Keratinocyte (primary cell): Measurements from ENCODE around the gene PTPN23. TPM values are rescaled to one million over a fixed set of nuclear protein-coding genes. Genes with fewer than 3 reads are reported as not detected.

Source experiments
- DNase-seq: peaks from one replicate; pipeline ENCODE4 v3.0.0-alpha.2; 2011; ENCODE audit warnings: low read depth, missing footprints, low spot score
- FAIRE-seq: peaks from 2 replicates; lab custom pipeline; 2011; peaks lifted over from hg19 to GRCh38; lab: Jason Lieb, UNC
- H2AFZ ChIP-seq: 2 replicates; pipeline ENCODE4 v1.6.0; 2012; ENCODE audit warnings: low read length, control low read depth, inconsistent platforms; ENCODE audit not compliant: control insufficient read depth
- H3K27ac ChIP-seq: 2 replicates; pipeline ENCODE4 v1.5.1; 2011; ENCODE audit warnings: low read length; ENCODE audit not compliant: control insufficient read depth, insufficient read depth
- H3K27me3 ChIP-seq: 3 replicates; pipeline ENCODE4 v1.6.0; 2011; ENCODE audit warnings: low read length; ENCODE audit not compliant: control insufficient read depth, insufficient read depth; ENCODE audit errors: extremely low read depth
- H3K36me3 ChIP-seq, 2 experiments: 2 replicates in 1 of 2; 3 replicates in 1 of 2; pipeline ENCODE4 v1.5.1; 2011; ENCODE audit warnings: low read length in 2 of 2, mild to moderate bottlenecking in 1 of 2; ENCODE audit not compliant: control insufficient read depth in 2 of 2, insufficient read depth in 2 of 2; ENCODE audit errors: extremely low read depth in 1 of 2
- H3K4me1 ChIP-seq: 3 replicates; pipeline ENCODE4 v1.5.1; 2011; ENCODE audit warnings: low read length; ENCODE audit not compliant: control insufficient read depth, insufficient read depth; ENCODE audit errors: extremely low read depth
- H3K4me2 ChIP-seq: 3 replicates; pipeline ENCODE4 v1.6.0; 2011; ENCODE audit warnings: low read depth, low read length; ENCODE audit not compliant: control insufficient read depth, insufficient read depth; ENCODE audit errors: extremely low read depth
- H3K4me3 ChIP-seq, 3 experiments: fragments of 200-600 bp in 1 of 3; sonication (generic) in 1 of 3; 2 replicates in 2 of 3; 3 replicates in 1 of 3; pipeline ENCODE4 v1.5.1; 2011 to 2016; ENCODE audit warnings: low read length in 3 of 3, mild to moderate bottlenecking in 3 of 3, control low read depth in 2 of 3, inconsistent platforms in 1 of 3, low read depth in 1 of 3, mixed read lengths in 1 of 3, mixed run types in 1 of 3, moderate library complexity in 1 of 3; ENCODE audit not compliant: control insufficient read depth in 2 of 3, insufficient read depth in 2 of 3; ENCODE audit errors: extremely low read depth in 1 of 3
- H3K79me2 ChIP-seq: 2 replicates; pipeline ENCODE4 v1.6.0; 2012; ENCODE audit warnings: low read length; ENCODE audit not compliant: control insufficient read depth, insufficient read depth
- H3K9ac ChIP-seq: 3 replicates; pipeline ENCODE4 v1.6.0; 2011; ENCODE audit warnings: low read length; ENCODE audit not compliant: control insufficient read depth, insufficient read depth; ENCODE audit errors: extremely low read depth
- H3K9me1 ChIP-seq: 3 replicates; pipeline ENCODE4 v1.6.0; 2011; ENCODE audit warnings: low read length; ENCODE audit not compliant: control insufficient read depth, insufficient read depth; ENCODE audit errors: extremely low read depth
- H3K9me3 ChIP-seq: 2 replicates; pipeline ENCODE4 v1.5.1; 2012; ENCODE audit warnings: low read depth, low read length; ENCODE audit not compliant: control insufficient read depth
- H4K20me1 ChIP-seq: 3 replicates; pipeline ENCODE4 v1.6.0; 2011; ENCODE audit warnings: low read length; ENCODE audit not compliant: control insufficient read depth, insufficient read depth; ENCODE audit errors: extremely low read depth
- EZH2 ChIP-seq: IDR thresholded peaks from one replicate; pipeline ENCODE4 v1.6.1; 2012; ENCODE audit warnings: inconsistent platforms, mild to moderate bottlenecking, low read length, moderate library complexity
- dilution Hi-C: fragments of 300-500 bp; cut with MboI; formaldehyde crosslinking; loops from one replicate; pipeline ENCODE4 v1.7.0; 2020; ENCODE audit warnings: low sequenced_read_pairs; ENCODE audit not compliant: extremely low pct_ligation_motif_present
- polyA plus RNA-seq, 5 experiments: library from polyadenylated mRNA; depleted of rRNA in 3 of 5; stranded (reverse) in 3 of 5; stranded (forward) in 1 of 5; unstranded in 1 of 5; fragments of >200 nt; gene quantifications; 1 replicate in 1 of 5; 2 replicates in 3 of 5; 3 replicates in 1 of 5; pipeline versions ENCODE4 v1.2.1 to v1.2.3, GENCODE V29; 2011 to 2012; ENCODE audit warnings: missing spikeins in 2 of 5, low read depth in 1 of 5, low replicate concordance in 1 of 5
- TF ChIP-seq, protein P1 (sequence below), 3 experiments: IDR thresholded peaks in 1 of 3; conservative IDR thresholded peaks in 1 of 3; optimal IDR thresholded peaks in 1 of 3; 2 replicates in 2 of 3; 3 replicates in 1 of 3; pipeline versions ENCODE3 to v1.5.1; 2011; ENCODE audit warnings: low read length in 3 of 3, mild to moderate bottlenecking in 3 of 3, moderate library complexity in 2 of 3, control low read depth in 1 of 3, inconsistent platforms in 1 of 3; ENCODE audit not compliant: insufficient read depth in 2 of 3; ENCODE audit errors: extremely low read depth in 1 of 3

Gene PTPN23
- polyA plus RNA-seq, 1 donor (not counting 4 experiments of a cell fraction or from before 2014, with no cell fraction given), result 1.3 TPM

DNA sequence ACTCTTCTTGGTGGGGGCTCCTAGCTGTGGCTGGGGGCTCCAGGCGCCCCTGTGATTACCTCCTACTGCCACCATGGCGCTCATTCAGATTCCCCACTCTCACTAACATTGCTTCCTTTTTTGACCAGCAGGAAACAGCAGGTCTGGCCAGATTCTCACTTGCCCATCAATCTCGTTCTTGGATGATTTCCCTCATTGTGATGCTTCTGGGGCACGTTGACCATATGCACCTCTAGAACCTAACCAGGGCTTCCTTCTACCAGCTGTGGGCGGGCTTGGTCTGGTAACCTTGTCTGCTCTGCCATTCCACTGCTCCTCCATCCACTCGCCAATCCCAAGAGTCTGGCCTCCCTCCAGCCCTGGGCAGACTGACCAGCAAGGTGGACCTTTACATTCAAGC is 35.9 kb upstream of the PTPN23 start:
- no peak overlapping the region for H3K4me2 ChIP-seq
- no peak for DNase-seq
- H3K27ac ChIP-seq, result no peak overlapping the region
- no peak overlapping the region for H2AFZ ChIP-seq
- TF ChIP-seq, protein P1, sequence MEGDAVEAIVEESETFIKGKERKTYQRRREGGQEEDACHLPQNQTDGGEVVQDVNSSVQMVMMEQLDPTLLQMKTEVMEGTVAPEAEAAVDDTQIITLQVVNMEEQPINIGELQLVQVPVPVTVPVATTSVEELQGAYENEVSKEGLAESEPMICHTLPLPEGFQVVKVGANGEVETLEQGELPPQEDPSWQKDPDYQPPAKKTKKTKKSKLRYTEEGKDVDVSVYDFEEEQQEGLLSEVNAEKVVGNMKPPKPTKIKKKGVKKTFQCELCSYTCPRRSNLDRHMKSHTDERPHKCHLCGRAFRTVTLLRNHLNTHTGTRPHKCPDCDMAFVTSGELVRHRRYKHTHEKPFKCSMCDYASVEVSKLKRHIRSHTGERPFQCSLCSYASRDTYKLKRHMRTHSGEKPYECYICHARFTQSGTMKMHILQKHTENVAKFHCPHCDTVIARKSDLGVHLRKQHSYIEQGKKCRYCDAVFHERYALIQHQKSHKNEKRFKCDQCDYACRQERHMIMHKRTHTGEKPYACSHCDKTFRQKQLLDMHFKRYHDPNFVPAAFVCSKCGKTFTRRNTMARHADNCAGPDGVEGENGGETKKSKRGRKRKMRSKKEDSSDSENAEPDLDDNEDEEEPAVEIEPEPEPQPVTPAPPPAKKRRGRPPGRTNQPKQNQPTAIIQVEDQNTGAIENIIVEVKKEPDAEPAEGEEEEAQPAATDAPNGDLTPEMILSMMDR (optimal IDR thresholded peaks at IDR 0.05 in 1 of 3, IDR thresholded peaks at IDR 0.05 in 1 of 3, conservative IDR thresholded peaks at IDR 0.05 in 1 of 3; ENCODE audit: extremely low read depth in 1 of 3, insufficient read depth in 2 of 3, low read length in 3 of 3), result no peak
- no peak for TF ChIP-seq EZH2
- H3K36me3 ChIP-seq, result peaks cover 13% of the 10 kb centered on the region in 2 experiments
- no peak for FAIRE-seq
- H3K79me2 ChIP-seq, result no peaks in the 10 kb centered on the region
- no peaks in the 10 kb centered on the region for H3K27me3 ChIP-seq
- no peaks in the 10 kb centered on the region for H3K9me1 ChIP-seq
- H4K20me1 ChIP-seq, result no peaks in the 10 kb centered on the region
- dilution Hi-C loops, result no loop called here
- H3K4me3 ChIP-seq, result no peak overlapping the region
- no peak overlapping the region for H3K9ac ChIP-seq
- H3K9me3 ChIP-seq, result no peaks in the 10 kb centered on the region
- H3K4me1 ChIP-seq, result no peaks in the 10 kb centered on the region

DNA sequence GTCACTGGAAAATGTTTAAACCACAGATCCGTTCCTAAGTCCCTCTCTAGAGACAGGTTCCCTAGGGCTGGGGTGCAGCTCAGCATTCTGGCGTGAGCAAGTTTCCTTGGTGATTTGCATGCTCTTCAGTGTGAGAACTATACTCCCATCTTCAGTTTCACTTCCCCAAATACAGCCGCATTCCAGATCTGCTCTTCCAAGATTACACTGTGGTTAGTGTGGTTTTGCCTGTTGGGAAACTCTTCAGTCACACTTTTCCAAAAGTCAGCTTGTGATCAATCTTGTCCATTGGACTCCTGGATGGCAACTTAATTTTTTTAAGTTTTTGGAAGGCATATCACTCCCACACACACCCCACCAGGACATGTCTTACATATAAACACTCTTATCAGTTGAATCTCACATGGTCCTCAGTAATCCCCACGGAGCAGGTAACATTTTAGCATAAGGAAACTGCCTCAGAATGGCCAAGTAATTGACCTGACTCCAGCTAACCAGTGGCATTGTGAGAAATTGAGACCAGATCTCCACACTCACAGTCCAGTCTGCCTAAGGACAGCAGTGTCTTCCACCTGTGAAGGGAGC is 33.5 kb upstream of the PTPN23 start:
- Histone ChIP-seq H2AFZ (no peak overlapping the region), H3K9me3 (no peaks in the 10 kb centered on the region), H3K9me1 (no peaks in the 10 kb centered on the region), H3K79me2 (no peaks in the 10 kb centered on the region), H3K4me3 (no peak overlapping the region), H3K4me1 (no peaks in the 10 kb centered on the region), H3K27ac (no peak overlapping the region), H3K9ac (no peak overlapping the region), H3K36me3 (peaks cover 9 to 13% of the 10 kb centered on the region in 2 experiments), H4K20me1 (no peaks in the 10 kb centered on the region), H3K27me3 (no peaks in the 10 kb centered on the region), H3K4me2 (no peak overlapping the region)
- TF ChIP-seq EZH2, result no peak
- TF ChIP-seq, protein P1 (optimal IDR thresholded peaks at IDR 0.05 in 1 of 3, IDR thresholded peaks at IDR 0.05 in 1 of 3, conservative IDR thresholded peaks at IDR 0.05 in 1 of 3; ENCODE audit: extremely low read depth in 1 of 3, insufficient read depth in 2 of 3, low read length in 3 of 3), result no peak
- dilution Hi-C loops, result no loop called here
- no peak for FAIRE-seq
- no peak for DNase-seq
